PC-3 (cell line): Measurements from ENCODE around the gene TFAP2D. TPM values are rescaled to one million over a fixed set of nuclear protein-coding genes. Genes with fewer than 3 reads are reported as not detected.

Experiments
- ATAC-seq: fragments of 200-7000 bp; cut with Tn5 transposase; 2 replicates; pipeline ENCODE4 v1.9.1; 2020; ENCODE audit warnings: mild to moderate bottlenecking, moderate library complexity
- BruUV-seq: library from RNA; stranded (reverse); fragments of 400-500 nt; replicated peaks from 2 replicates; lab custom pipeline; 2021; lab: Mats Ljungman, UMichigan
- CTCF ChIA-PET: fragments of 300-600 bp; sonication (Branson Sonifier 250); formaldehyde crosslinking; loops from one replicate; lab custom pipeline; 2022; ENCODE audit warnings: antibody characterized with exemption; lab: Charles Lee
- POLR2A ChIA-PET: fragments of 300-600 bp; sonication (Branson Sonifier 250); formaldehyde crosslinking; loops from one replicate; lab custom pipeline; 2022; ENCODE audit warnings: antibody characterized with exemption; ENCODE audit not compliant: unreplicated experiment; lab: Charles Lee
- DNase-seq: peaks from one replicate; pipeline ENCODE4 v3.0.0-alpha.2; 2015
- H2AFZ ChIP-seq: fragments of 300-600 bp; sonication (generic); 2 replicates; pipeline ENCODE4 v1.6.0; 2016; ENCODE audit warnings: antibody characterized with exemption, low read length
- H3F3A ChIP-seq: fragments of 300-600 bp; sonication (generic); one replicate; pipeline ENCODE4 v1.6.0; 2017; ENCODE audit warnings: antibody characterized with exemption, low read length, control low read depth, mild to moderate bottlenecking; ENCODE audit not compliant: unreplicated experiment
- H3K27ac ChIP-seq: fragments of 300-600 bp; sonication (generic); 2 replicates; pipeline ENCODE4 v1.5.1; 2016; ENCODE audit warnings: mild to moderate bottlenecking, low read length
- H3K27me3 ChIP-seq: fragments of 300-600 bp; sonication (generic); 2 replicates; pipeline ENCODE4 v1.6.1; 2016; ENCODE audit warnings: low read length, mixed read lengths
- H3K36me3 ChIP-seq: fragments of 300-600 bp; sonication (generic); 2 replicates; pipeline ENCODE4 v1.6.1; 2016; ENCODE audit warnings: low read depth, mixed run types, low read length, mixed read lengths
- H3K4me1 ChIP-seq: fragments of 300-600 bp; sonication (generic); 2 replicates; pipeline ENCODE4 v1.5.1; 2016; ENCODE audit warnings: low read length; ENCODE audit not compliant: insufficient read depth
- H3K4me2 ChIP-seq: fragments of 300-600 bp; sonication (generic); 2 replicates; pipeline ENCODE4 v1.6.0; 2016; ENCODE audit warnings: low read length
- H3K4me3 ChIP-seq: fragments of 300-600 bp; sonication (generic); 2 replicates; pipeline ENCODE4 v1.5.1; 2016; ENCODE audit warnings: mild to moderate bottlenecking, low read length, mixed read lengths
- H3K79me2 ChIP-seq: fragments of 300-600 bp; sonication (generic); 2 replicates; pipeline ENCODE4 v1.6.1; 2017; ENCODE audit warnings: low read length, mixed read lengths
- H3K9ac ChIP-seq: fragments of 300-600 bp; sonication (generic); 2 replicates; pipeline ENCODE4 v1.6.0; 2016; ENCODE audit warnings: mild to moderate bottlenecking, low read length
- H3K9me2 ChIP-seq: fragments of 300-600 bp; sonication (generic); replicated peaks from 2 replicates; pipeline ENCODE4 v1.6.1; 2016; ENCODE audit warnings: mixed run types, low read length, mixed read lengths
- H3K9me3 ChIP-seq: fragments of 300-600 bp; sonication (generic); 2 replicates; pipeline ENCODE4 v1.6.1; 2016; ENCODE audit warnings: low read length, mixed read lengths
- H4K20me1 ChIP-seq: fragments of 300-600 bp; sonication (generic); 2 replicates; pipeline ENCODE4 v1.6.1; 2016; ENCODE audit warnings: low read length, mixed read lengths
- CTCF ChIP-seq: fragments of 300-600 bp; sonication (generic); conservative IDR thresholded peaks from 2 replicates; pipeline ENCODE4 v1.5.1; 2017; ENCODE audit warnings: antibody characterized with exemption, low read depth, mild to moderate bottlenecking, low read length
- EZH2 ChIP-seq: fragments of 300-600 bp; sonication (generic); IDR thresholded peaks from one replicate; pipeline ENCODE4 v1.6.1; 2017; ENCODE audit warnings: antibody characterized with exemption, mild to moderate bottlenecking, low read length; ENCODE audit not compliant: unreplicated experiment
- EZH2phosphoT487 ChIP-seq: fragments of 300-600 bp; sonication (generic); IDR thresholded peaks from 2 replicates; pipeline ENCODE4 v1.6.1; 2018; ENCODE audit warnings: mild to moderate bottlenecking, antibody characterized with exemption, low read length, borderline replicate concordance
- intact Hi-C: fragments of 100-400 bp; cut with micrococcal nuclease; formaldehyde crosslinking; loops from 2 replicates; pipeline ENCODE4 v1.9.0; 2023
- total RNA-seq: library from RNA; depleted of rRNA; stranded (reverse); fragments of >200 nt; gene quantifications from 2 replicates; pipeline ENCODE4 v1.2.3, GENCODE V29; 2014

Gene TFAP2D
- total RNA-seq, 1 experiment from 2014 or later = not detected

- no peak within 1 kb of the TSS for H3K9ac ChIP-seq
- no TSS peak for BruUV-seq
- no peaks in the 10 kb centered on the region for H3K9me2 ChIP-seq
- ATAC-seq (no peak), DNase-seq (no peak)
- ChIA-PET CTCF (no interaction called here), POLR2A (no interaction called here)
- H4K20me1 ChIP-seq = no peaks in the 10 kb centered on the region
- no peak within 1 kb of the TSS for H3K4me2 ChIP-seq
- H3K79me2 ChIP-seq = no peaks in the 10 kb centered on the region
- peaks cover 19% of the 10 kb centered on the region; the same call in 1 of the 2 replicates for H3K4me1 ChIP-seq
- no peak within 1 kb of the TSS for H3K4me3 ChIP-seq
- no peaks in the 10 kb centered on the region for H3K9me3 ChIP-seq
- H3K27ac ChIP-seq = no peak within 1 kb of the TSS
- TF ChIP-seq EZH2phosphoT487 (no peak), EZH2 (no peak), CTCF (no peak)
- intact Hi-C loops = loop anchor here (5.0 to 10.0 kb wide), 3 partner anchors 209 to 1144 kb away; no protein-coding TSS in a partner anchor
- peaks cover 23% of the 10 kb centered on the region for H3K27me3 ChIP-seq
- H3K36me3 ChIP-seq = no peaks in the 10 kb centered on the region
- H3F3A ChIP-seq = no peaks in the 10 kb centered on the region
- H2AFZ ChIP-seq = no peak within 1 kb of the TSS
Observed at GRCh38 chr6:50818673-50819072, 105.3 kb downstream of the TFAP2D start, which contains the start of gene TFAP2B. Gene TFAP2B, plus strand, starts transcription at chr6:50818871. Its CDS starts 21 bp downstream, at chr6:50818892.

DNA sequence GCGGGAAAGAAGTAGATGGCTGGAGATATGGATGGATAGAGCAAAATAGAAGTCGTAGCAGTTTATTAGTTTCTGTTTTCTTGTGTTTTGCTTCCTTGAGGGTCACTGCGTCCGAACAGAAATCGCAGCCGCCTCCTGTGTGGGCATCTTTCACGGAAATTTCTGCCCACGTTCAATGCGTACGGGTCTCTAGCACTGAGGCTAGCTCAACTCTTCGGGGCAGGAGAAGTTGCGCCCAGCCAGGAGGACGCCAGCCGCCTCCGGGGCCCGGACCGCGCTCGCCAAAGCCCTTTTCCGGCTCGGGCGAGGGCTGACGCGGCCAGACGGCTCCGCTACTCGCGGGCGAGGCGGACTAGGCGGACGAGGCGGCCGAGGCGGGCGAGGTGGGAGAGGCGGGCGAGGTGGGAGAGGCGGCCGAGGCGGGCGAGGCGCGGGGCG, 106.2 kb downstream of the TFAP2D start:
- H3K27ac ChIP-seq = no peak overlapping the region

More for the DNA sequence above, 106.2 kb downstream of the TFAP2D start:
- CTCF ChIA-PET = no interaction called here
- H4K20me1 ChIP-seq = no peaks in the 10 kb centered on the region
- POLR2A ChIA-PET = no interaction called here
- no peak for DNase-seq
- H3K9ac ChIP-seq = no peak overlapping the region
- BruUV-seq = no TSS peak
- H3K36me3 ChIP-seq = no peaks in the 10 kb centered on the region
- no peak overlapping the region for H3K4me2 ChIP-seq
- intact Hi-C loops = loop anchor here (5.0 to 10.0 kb wide), 3 partner anchors 208 to 1143 kb away; no protein-coding TSS in a partner anchor
- no peak for TF ChIP-seq EZH2
- no peak for TF ChIP-seq CTCF
- TF ChIP-seq EZH2phosphoT487 = no peak
- H3K4me3 ChIP-seq = no peak overlapping the region
- no peaks in the 10 kb centered on the region for H3K9me3 ChIP-seq
- H3K4me1 ChIP-seq = peaks cover 19% of the 10 kb centered on the region; the same call in 1 of the 2 replicates
- H3K9me2 ChIP-seq = no peaks in the 10 kb centered on the region
- H2AFZ ChIP-seq = no peak overlapping the region
- no peaks in the 10 kb centered on the region for H3F3A ChIP-seq
- ATAC-seq = no peak
- no peaks in the 10 kb centered on the region for H3K79me2 ChIP-seq
- peaks cover 28% of the 10 kb centered on the region for H3K27me3 ChIP-seq
